HG02678 (cell line): ENCODE data around the gene TIMM13.
A peak's percentile ranks its signal among the peaks of the same experiment; 100 is the strongest.

Experiments
- ATAC-seq: cut with Tn5 transposase; IDR thresholded peaks from one replicate; pipeline ENCODE4 v1.9.1; 2021; ENCODE audit warnings: mild to moderate bottlenecking, moderate library complexity; ENCODE audit not compliant: unreplicated experiment

TIMM13 gene

GRCh38 chr19:2455851-2456570 is 28.6 kb upstream of the TIMM13 start:
- peak; percentile 32 for ATAC-seq

- ATAC-seq: no peak
Observed at GRCh38 chr19:2454962-2455850, 27.8 kb upstream of the TIMM13 start.

- ATAC-seq: no peak
Observed at GRCh38 chr19:2454199-2454961, 27.0 kb upstream of the TIMM13 start.

- no peak for ATAC-seq
Observed at GRCh38 chr19:2453431-2454025, 26.1 kb upstream of the TIMM13 start.

- no peak for ATAC-seq
Observed at GRCh38 chr19:2451741-2452140, 24.4 kb upstream of the TIMM13 start.

GRCh38 chr19:2451138-2451537 is 23.8 kb upstream of the TIMM13 start:
- ATAC-seq: no peak

- ATAC-seq: no peak
Observed at GRCh38 chr19:2449019-2449418, 21.6 kb upstream of the TIMM13 start.

GRCh38 chr19:2446381-2446780 is 19.0 kb upstream of the TIMM13 start:
- peak; percentile 44 for ATAC-seq

- no peak for ATAC-seq
Observed at GRCh38 chr19:2444251-2445002, 17.0 kb upstream of the TIMM13 start.

- ATAC-seq: no peak
Observed at GRCh38 chr19:2443785-2444182, 16.4 kb upstream of the TIMM13 start.

GRCh38 chr19:2443116-2443784 is 15.9 kb upstream of the TIMM13 start:
- ATAC-seq: no peak

- ATAC-seq: no peak
Observed at GRCh38 chr19:2441096-2441752, 13.8 kb upstream of the TIMM13 start.

GRCh38 chr19:2440515-2440914 is 13.1 kb upstream of the TIMM13 start:
- ATAC-seq: no peak

- no peak for ATAC-seq
Observed at GRCh38 chr19:2438178-2438577, 10.8 kb upstream of the TIMM13 start.

- ATAC-seq: no peak
Observed at GRCh38 chr19:2436926-2437325, 9.5 kb upstream of the TIMM13 start.

- no peak for ATAC-seq
Observed at GRCh38 chr19:2436384-2436783, 9.0 kb upstream of the TIMM13 start.

GRCh38 chr19:2434721-2435265 is 7.4 kb upstream of the TIMM13 start:
- ATAC-seq: no peak

- no peak for ATAC-seq
Observed at GRCh38 chr19:2434267-2434666, 6.9 kb upstream of the TIMM13 start.

- ATAC-seq: no peak
Observed at GRCh38 chr19:2433854-2434253, 6.5 kb upstream of the TIMM13 start.
